GM18517 (cell line): Measurements from ENCODE around the gene SHC3.

Experiments
- ATAC-seq: cut with Tn5 transposase; IDR thresholded peaks from one replicate; pipeline ENCODE4 v1.9.1; 2021; ENCODE audit warnings: mild to moderate bottlenecking, moderate library complexity; ENCODE audit not compliant: unreplicated experiment

Gene SHC3

DNA sequence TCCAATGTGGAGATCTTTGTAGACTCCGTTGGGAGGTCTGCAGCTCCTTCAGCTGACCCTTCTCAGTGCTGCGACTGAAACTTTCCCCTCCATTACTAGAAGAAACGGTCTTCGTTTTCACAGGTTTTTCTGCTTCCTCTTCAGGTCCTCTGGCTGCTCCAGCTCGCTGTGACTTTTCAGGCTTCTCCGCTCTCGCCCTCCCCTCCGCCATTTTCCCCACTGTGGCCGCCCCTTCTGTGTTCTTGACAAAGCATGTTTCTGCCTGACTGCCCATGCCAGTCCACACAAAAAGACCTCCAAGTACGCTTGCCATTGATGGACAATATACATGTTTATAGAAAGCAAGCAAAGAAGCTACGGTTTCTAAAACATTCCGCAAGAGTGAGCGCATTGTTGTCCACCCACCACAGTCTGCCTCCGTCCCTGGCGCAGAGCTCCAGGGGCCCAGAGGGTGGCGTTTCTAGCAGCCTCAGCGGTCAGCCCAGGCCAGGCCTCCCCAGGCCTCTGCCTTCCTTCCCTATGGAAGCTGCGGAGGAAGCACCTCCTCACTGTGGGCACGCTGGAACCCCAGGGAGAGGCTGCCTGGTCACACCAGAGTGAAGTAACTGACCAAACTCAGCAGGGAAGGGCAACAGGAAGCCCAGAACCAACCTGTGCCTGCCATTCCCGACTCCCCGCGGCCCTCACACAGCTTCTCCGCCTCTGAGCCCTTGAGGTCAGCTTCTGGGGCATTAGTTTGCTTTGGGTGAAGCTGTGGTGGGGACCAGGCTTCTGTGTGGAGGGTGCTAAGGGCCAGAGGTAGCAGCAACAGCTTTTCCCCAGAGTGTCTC, 207.3 kb downstream of the SHC3 start:
- no peak for ATAC-seq

DNA sequence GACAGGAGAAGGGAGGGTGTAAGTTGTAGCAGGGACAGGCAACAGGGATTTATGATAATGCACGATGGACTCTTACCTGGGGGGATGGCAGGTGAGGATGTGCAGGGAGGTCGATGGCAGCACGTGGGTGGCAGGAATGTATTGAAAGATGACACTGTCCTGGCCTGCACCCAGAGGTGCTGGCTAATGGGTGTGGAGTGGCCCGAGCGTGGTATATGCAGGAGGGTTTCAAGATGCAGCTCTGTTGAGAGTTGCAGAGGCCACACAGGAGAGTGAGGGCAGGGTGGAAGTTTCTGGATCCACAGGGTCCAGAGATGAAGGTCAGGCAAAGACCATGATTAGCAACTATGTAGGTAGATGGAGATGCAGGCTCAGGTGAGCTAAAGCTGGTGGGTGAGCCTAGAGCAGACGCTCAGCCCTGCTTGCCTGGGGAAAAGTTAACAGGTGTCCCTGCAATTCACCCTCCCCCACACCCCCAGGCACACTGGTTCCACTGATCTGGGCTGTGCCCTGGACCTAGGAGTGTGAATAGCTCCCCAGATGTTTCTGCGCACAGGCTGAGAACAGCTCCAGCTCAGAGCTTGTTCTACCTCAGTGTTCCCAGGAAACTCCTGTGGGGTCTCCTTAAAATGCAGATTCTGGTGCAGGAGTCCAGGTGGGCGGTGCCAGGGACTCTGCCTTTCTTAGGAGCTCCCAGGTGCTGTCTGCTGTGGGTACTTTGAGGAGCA, 208.8 kb downstream of the SHC3 start:
- no peak for ATAC-seq

DNA sequence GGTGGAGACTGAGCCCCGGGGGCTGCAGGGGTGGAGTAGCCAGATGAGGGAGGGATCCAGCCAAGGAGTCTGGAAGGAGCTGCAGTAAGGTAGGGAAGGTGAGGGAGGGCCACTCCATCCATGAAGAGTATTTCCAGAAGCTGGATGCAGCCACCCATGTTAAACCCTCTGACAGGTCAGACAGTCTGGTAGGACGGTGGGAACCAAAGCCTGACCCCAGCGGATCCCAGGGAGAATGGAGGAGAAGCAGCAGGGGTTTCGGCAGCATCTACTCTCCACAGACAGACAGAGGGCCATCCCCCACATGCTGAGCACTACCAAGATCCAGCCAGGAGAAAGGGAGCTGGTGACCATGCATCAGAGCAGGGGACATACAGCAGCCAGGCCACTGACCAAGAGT, 209.8 kb downstream of the SHC3 start:
- no peak for ATAC-seq

DNA sequence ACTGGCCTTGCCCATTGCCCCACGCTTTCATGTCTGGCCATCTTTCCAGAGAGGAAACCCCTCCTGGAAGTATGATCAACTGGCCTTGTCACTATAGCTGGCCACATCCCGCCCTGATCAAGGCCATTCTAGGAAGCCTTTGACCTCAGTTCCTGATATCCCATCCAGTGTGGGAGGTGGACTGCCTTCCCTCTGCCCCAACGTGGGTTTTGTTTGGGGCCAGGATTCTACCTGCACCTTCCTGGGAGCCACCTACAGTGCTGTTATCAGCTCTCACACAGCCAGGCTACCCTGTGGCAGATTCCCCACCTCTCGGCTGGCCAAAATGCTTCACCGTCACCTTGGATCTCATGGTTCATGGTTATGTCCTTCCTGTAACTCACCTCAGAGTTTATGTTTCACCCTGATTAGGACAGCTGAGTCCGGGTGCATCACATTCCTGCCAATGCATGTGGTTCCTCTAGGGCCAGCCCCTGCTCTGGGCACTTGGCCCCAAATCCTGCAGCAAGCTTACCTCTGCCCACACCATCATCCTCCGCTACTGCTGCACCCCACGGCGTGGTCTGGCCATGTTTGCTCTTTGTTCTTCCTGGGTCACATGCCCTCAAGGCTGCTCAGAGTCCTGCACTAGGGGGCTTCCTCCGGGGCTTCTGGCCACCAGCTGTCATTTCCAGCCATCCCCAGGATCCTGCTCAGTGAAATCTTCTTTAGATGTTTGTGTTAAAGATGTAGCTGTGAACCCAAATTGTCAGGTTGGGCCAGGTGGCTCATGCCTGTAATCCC, 211.5 kb downstream of the SHC3 start:
- no peak for ATAC-seq

DNA sequence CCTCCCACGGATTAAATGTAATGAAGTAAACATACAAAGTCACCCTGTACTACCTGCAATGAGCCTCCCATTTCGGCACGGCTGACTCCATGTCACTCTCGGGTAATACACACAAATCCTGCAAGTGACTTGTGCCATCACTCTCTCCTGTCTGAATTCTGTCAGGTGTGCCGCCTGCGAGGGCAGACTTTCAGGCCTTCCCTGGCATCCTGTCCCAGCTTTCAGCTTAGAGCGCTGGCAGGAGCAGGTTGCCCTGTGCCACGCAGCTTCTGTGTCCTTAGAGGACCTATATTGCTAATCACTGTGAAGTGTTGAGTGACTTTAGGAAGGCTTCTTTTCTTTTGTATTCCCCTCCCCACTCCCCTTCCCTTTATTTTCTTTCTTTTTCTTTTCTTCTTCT, 213.1 kb downstream of the SHC3 start:
- ATAC-seq = no peak

DNA sequence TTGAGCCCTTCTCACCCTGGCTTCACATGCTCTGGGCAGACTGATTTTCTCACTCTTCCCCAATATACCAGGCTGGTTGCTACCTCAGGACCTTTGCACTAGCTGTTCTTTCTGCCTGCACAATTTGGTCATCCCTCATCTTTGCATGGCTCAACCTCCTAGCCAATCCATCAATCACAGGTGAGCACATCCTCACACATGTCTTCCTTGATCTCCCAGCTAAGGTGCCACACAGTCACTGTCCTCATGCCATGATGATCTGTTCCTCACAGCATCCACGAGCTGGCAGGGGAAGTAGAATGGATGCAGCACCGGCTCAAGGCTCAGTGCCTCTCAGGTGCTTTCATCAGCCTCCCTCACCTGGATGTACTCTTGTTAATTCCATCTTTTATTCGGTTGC, 218.0 kb downstream of the SHC3 start:
- ATAC-seq = no peak

DNA sequence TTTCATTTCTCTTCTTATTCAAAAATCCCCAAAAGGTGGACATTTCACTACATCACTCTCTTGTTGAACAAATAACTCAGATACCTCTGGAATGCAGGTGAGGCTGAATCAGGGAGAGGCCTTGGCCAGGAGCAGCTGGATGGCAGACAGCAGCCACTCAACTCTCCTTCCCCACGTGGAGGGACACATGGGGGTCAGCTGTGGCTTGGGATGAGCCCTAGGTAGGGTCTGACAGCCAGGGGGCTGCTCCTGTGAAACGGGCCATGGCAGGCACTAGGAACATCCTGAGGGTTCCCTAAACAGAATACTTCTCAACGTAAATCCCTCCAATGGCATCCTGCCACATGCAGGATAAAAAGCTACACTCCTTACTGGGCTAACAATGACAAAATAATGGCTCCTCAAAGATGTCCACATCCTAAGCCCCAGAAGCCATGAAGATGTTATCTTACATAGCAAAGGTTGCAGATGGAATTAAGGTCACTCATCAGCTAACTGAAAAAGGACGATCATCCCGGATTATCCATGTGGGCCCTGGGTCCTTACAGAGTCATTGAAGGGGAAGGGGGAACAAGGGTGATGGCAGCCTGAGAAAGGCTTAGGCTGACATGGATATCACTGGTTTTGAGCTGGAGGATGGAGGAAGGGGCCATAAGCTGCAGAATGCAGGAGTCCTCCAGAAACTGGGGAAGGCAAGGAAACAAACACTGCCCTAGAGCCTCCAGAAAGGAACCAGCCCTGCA, 218.7 kb downstream of the SHC3 start:
- no peak for ATAC-seq

DNA sequence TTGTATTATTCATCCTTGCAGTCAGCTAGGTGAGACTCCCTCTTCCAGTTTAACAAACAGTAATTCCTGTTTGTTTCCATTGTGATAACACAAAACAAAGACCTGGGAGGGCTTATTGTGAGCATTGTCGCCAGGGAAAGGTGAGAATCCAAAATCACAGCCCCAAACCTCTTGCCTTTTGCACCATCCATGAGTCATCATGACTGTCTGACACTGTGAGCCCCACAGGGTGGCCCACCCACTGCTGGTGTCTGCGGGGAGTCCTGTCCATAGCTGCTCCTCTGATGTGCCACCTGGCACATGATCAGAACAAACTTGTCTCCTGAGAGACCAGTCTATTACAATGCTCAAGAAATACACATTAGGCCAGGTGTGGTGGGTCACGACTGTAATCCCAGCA, 221.1 kb downstream of the SHC3 start:
- no peak for ATAC-seq
